Kidney (tissue), 14 donors: Measurements from ENCODE around the gene HCRTR1. TPM values are rescaled to one million over a fixed set of nuclear protein-coding genes. Genes with fewer than 3 reads are reported as not detected.

Source experiments
- DNase-seq, 5 donors: peaks; one replicate each; pipeline ENCODE4 v3.0.0-alpha.2; 2013 to 2020
- FAIRE-seq: peaks from 2 replicates; lab custom pipeline; 2012; peaks lifted over from hg19 to GRCh38; lab: Jason Lieb, UNC
- H3K27ac ChIP-seq, 2 donors: one replicate each; pipeline ENCODE4 v1.7.0; 2013; ENCODE audit warnings: low read depth in 2 of 2, low read length in 2 of 2, inconsistent platforms in 1 of 2
- H3K27me3 ChIP-seq: one replicate; pipeline ENCODE4 v1.7.1; 2013; ENCODE audit warnings: low read length, inconsistent platforms; ENCODE audit not compliant: control insufficient read depth, insufficient read depth
- H3K36me3 ChIP-seq, 3 donors: one replicate each; pipeline versions ENCODE4 v1.7.0 to v1.7.1; 2013; ENCODE audit warnings: low read length in 3 of 3, control low read depth in 1 of 3, inconsistent platforms in 1 of 3; ENCODE audit not compliant: insufficient read depth in 3 of 3, control insufficient read depth in 2 of 3
- H3K4me1 ChIP-seq, 3 donors: one replicate each; pipeline versions ENCODE4 v1.7.0 to v1.7.1; 2013; ENCODE audit warnings: low read length in 3 of 3, inconsistent platforms in 1 of 3, low read depth in 1 of 3; ENCODE audit not compliant: control insufficient read depth in 2 of 3, insufficient read depth in 2 of 3
- H3K4me3 ChIP-seq, 3 donors: one replicate each; pipeline versions ENCODE4 v1.7.0 to v1.8.1; 2013; ENCODE audit warnings: low read length in 3 of 3, control low read depth in 1 of 3, inconsistent platforms in 1 of 3
- H3K9ac ChIP-seq, 3 donors: one replicate each; pipeline versions ENCODE4 v1.7.0 to v1.7.1; 2013; ENCODE audit warnings: low read length in 3 of 3, control low read depth in 1 of 3, inconsistent platforms in 1 of 3
- H3K9me3 ChIP-seq, 3 donors: one replicate each; pipeline versions ENCODE4 v1.7.0 to v1.7.1; 2013; ENCODE audit warnings: low read length in 3 of 3, control low read depth in 1 of 3, inconsistent platforms in 1 of 3; ENCODE audit not compliant: control insufficient read depth in 2 of 3, insufficient read depth in 1 of 3
- intact Hi-C: fragments of 100-400 bp; cut with DNase I; formaldehyde crosslinking; loops from one replicate; pipeline ENCODE4 v1.11.1; 2022
- polyA plus RNA-seq: library from polyadenylated mRNA; stranded (reverse); fragments of 350-450 nt; fragmentation: Illumina TruSeq; extraction: RNeasy Lipid Tissue Mini Kit (QIAGEN cat#74804); gene quantifications from one replicate; pipeline ENCODE4 v1.2.3, GENCODE V29; 2014; ENCODE audit warnings: low read depth, low replicate concordance; ENCODE audit not compliant: insufficient read depth
- total RNA-seq: library from RNA; stranded (reverse); fragmentation: NEBNext Ultra II Directional; extraction: Animal tissue kit (Norgen Biotek cat#: 25700); gene quantifications from one replicate; pipeline ENCODE4 v1.2.1, GENCODE V29; 2021
- TF ChIP-seq, protein P1 (sequence below): IDR thresholded peaks from 3 replicates; pipeline ENCODE4 v1.5.1; 2012; ENCODE audit warnings: mild to moderate bottlenecking, moderate library complexity, borderline replicate concordance; ENCODE audit not compliant: insufficient read depth; ENCODE audit errors: extremely low read depth
- donor health status: control.
- donor health status: control.
- donor health status: control.
- donor health status: control.
- donor health status: control.
- donor health status: DM: yes; HTN: yes; CAD: no.
- donor health status: Normal renal cell carcinoma (clear cell type).

HCRTR1 gene
- total and polyA plus RNA-seq, 2 donors from 2014 or later = 0.35 TPM; not detected in 1

GRCh38 chr1:31651766-31652165 is 34.3 kb downstream of the HCRTR1 start:
- TF ChIP-seq, protein P1, sequence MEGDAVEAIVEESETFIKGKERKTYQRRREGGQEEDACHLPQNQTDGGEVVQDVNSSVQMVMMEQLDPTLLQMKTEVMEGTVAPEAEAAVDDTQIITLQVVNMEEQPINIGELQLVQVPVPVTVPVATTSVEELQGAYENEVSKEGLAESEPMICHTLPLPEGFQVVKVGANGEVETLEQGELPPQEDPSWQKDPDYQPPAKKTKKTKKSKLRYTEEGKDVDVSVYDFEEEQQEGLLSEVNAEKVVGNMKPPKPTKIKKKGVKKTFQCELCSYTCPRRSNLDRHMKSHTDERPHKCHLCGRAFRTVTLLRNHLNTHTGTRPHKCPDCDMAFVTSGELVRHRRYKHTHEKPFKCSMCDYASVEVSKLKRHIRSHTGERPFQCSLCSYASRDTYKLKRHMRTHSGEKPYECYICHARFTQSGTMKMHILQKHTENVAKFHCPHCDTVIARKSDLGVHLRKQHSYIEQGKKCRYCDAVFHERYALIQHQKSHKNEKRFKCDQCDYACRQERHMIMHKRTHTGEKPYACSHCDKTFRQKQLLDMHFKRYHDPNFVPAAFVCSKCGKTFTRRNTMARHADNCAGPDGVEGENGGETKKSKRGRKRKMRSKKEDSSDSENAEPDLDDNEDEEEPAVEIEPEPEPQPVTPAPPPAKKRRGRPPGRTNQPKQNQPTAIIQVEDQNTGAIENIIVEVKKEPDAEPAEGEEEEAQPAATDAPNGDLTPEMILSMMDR = no peak
- intact Hi-C loops = no loop called here
- Histone ChIP-seq H3K9ac (no peak overlapping the region), H3K36me3 (no peaks in the 10 kb centered on the region), H3K27me3 (no peaks in the 10 kb centered on the region), H3K27ac (no peak overlapping the region), H3K4me3 (no peak overlapping the region), H3K4me1 (peaks cover 0 to 4% (median 2%) of the 10 kb centered on the region in 3 donors), H3K9me3 (no peaks in the 10 kb centered on the region)
- no peak for FAIRE-seq
- no peak for DNase-seq

DNA sequence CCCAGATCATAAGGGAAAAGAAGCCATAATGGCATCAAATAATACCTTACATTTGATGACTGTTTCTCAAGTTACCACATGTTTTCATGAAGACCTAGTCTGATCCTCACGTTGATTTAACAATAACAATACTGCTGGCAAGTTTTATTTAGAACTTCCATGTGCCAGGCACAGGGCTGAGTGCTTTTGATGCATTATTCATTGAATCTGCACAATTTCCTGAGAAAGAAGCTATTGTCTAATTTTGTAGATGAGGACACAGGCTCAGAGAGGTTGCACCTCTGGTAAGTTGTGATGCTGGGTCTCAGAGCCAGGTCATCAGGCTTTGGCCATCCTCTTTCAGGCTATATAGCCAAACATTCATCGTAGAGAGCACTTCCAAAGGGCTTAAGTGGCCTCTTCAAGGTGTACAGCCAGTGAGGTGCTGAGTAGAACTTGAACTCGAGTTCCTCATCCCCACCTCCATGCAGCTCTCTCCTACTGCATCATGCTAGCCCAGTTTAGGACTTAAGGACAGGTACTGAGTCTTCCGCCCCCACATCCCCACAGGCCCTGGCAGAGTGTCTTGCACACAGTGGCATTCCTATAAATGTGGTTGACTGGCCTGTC is 35.5 kb downstream of the HCRTR1 start:
- DNase-seq (no peak), FAIRE-seq (no peak)
- TF ChIP-seq, protein P1 = no peak
- H3K9me3 ChIP-seq = no peaks in the 10 kb centered on the region
- H3K4me3 ChIP-seq = no peak overlapping the region
- no peaks in the 10 kb centered on the region for H3K36me3 ChIP-seq
- H3K9ac ChIP-seq = no peak overlapping the region
- H3K4me1 ChIP-seq = peaks cover 0 to 3% (median 2%) of the 10 kb centered on the region in 3 donors
- intact Hi-C loops = no loop called here
- H3K27ac ChIP-seq = no peak overlapping the region
- H3K27me3 ChIP-seq = no peaks in the 10 kb centered on the region

DNA sequence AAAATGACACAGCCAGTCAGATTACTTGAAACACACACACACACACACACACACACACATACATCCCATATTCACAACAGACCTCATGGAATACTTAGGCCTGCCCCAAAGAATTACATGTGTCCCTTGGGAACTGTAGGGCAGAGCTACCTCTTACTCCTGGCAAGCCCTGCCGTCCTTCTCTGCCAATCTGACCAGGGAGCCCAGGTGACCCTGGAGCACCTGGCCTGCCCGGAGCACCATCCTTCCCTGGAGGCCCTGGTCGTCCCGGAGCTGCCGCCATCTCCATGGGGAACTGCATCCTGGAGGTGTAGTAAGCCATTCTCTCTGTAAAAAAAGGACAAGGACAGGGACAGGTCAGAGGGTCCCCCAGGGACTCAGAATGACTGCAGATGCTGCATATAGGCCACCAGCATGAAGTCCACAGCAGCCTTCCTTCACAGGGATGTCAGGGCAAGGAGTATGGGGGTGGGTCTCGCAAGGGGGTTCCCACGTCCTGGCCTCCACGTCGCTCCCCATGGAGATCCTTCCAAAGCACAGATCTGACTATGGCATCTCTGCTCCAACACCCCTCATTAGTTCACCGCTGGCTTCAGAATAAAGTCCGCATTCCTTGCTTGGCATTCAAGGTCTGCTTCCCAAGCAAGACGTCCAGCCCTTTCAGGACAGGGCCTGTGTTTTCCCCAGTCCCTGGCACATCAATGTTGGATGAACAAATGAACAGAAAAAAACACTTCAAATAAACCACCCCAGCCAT is 36.4 kb downstream of the HCRTR1 start:
- Histone ChIP-seq H3K9me3 (no peaks in the 10 kb centered on the region), H3K27ac (no peak overlapping the region), H3K27me3 (no peaks in the 10 kb centered on the region), H3K4me1 (no peaks in the 10 kb centered on the region), H3K9ac (no peak overlapping the region), H3K4me3 (no peak overlapping the region), H3K36me3 (no peaks in the 10 kb centered on the region)
- DNase-seq (peak in 1 of 5 donors; percentile 34), FAIRE-seq (no peak)
- TF ChIP-seq, protein P1 = no peak
- intact Hi-C loops = no loop called here
